HG03457 (cell line): ENCODE results near the gene EPHA4.
"Not testable (repeated sequence)": the region's sequence is repeated elsewhere in the genome, so short reads cannot be mapped to it uniquely, and the experiment has no call there.

Experiments
- ATAC-seq: cut with Tn5 transposase; IDR thresholded peaks from one replicate; pipeline ENCODE4 v1.9.1; 2021; ENCODE audit warnings: moderate number of reproducible peaks; ENCODE audit not compliant: unreplicated experiment

Gene EPHA4

GRCh38 chr2:221511325-221511724 is 60.8 kb downstream of the EPHA4 start:
- not testable (repeated sequence) for ATAC-seq

GRCh38 chr2:221506469-221506868 is 65.6 kb downstream of the EPHA4 start:
- ATAC-seq, result no peak

GRCh38 chr2:221505605-221506004 is 66.5 kb downstream of the EPHA4 start:
- no peak for ATAC-seq

GRCh38 chr2:221504905-221505304 is 67.2 kb downstream of the EPHA4 start:
- no peak for ATAC-seq

- ATAC-seq, result no peak
Observed at GRCh38 chr2:221503965-221504364, 68.1 kb downstream of the EPHA4 start.

GRCh38 chr2:221502270-221503010 is 69.7 kb downstream of the EPHA4 start:
- no peak for ATAC-seq

GRCh38 chr2:221501883-221502269 is 70.2 kb downstream of the EPHA4 start:
- ATAC-seq, result no peak

GRCh38 chr2:221501210-221501882 is 70.8 kb downstream of the EPHA4 start:
- ATAC-seq, result no peak

GRCh38 chr2:221500501-221501209 is 71.4 kb downstream of the EPHA4 start:
- no peak for ATAC-seq

GRCh38 chr2:221495731-221496130 is 76.4 kb downstream of the EPHA4 start:
- ATAC-seq, result no peak

GRCh38 chr2:221494556-221494955 is 77.5 kb downstream of the EPHA4 start:
- ATAC-seq, result no peak

- ATAC-seq, result no peak
Observed at GRCh38 chr2:221493391-221493790, 78.7 kb downstream of the EPHA4 start.

- no peak for ATAC-seq
Observed at GRCh38 chr2:221492636-221493035, 79.5 kb downstream of the EPHA4 start.

- no peak for ATAC-seq
Observed at GRCh38 chr2:221490506-221491060, 81.5 kb downstream of the EPHA4 start.

- no peak for ATAC-seq
Observed at GRCh38 chr2:221488136-221488807, 83.8 kb downstream of the EPHA4 start.

- no peak for ATAC-seq
Observed at GRCh38 chr2:221486106-221486505, 86.0 kb downstream of the EPHA4 start.

GRCh38 chr2:221485503-221485870 is 86.6 kb downstream of the EPHA4 start:
- ATAC-seq, result no peak

GRCh38 chr2:221484761-221485502 is 87.2 kb downstream of the EPHA4 start:
- ATAC-seq, result no peak

- no peak for ATAC-seq
Observed at GRCh38 chr2:221482666-221483455, 89.2 kb downstream of the EPHA4 start.

GRCh38 chr2:221480821-221481220 is 91.3 kb downstream of the EPHA4 start:
- ATAC-seq, result no peak
